Neutrophil (primary cell): ENCODE measurements around the gene GPR139.

Source experiments
- H3K27ac ChIP-seq: fragments of 200-600 bp; sonication (generic); 2 replicates; pipeline ENCODE4 v1.5.1; 2016; ENCODE audit warnings: mild to moderate bottlenecking, moderate library complexity
- H3K27me3 ChIP-seq: fragments of 200-600 bp; sonication (generic); 2 replicates; pipeline ENCODE4 v1.6.0; 2016; ENCODE audit warnings: mild to moderate bottlenecking
- H3K36me3 ChIP-seq: fragments of 200-600 bp; sonication (generic); 2 replicates; pipeline ENCODE4 v1.5.1; 2017
- H3K4me1 ChIP-seq, 2 experiments: fragments of 200-600 bp in 1 of 2; sonication (generic) in 1 of 2; 1 replicate in 1 of 2; 2 replicates in 1 of 2; pipeline versions ENCODE4 v1.5.1 to v1.6.1; 2013 to 2016; ENCODE audit warnings: low read depth in 1 of 2, low read length in 1 of 2, mild to moderate bottlenecking in 1 of 2, moderate library complexity in 1 of 2; ENCODE audit not compliant: control insufficient read depth in 1 of 2, insufficient read depth in 1 of 2
- H3K4me3 ChIP-seq, 2 experiments: fragments of 200-600 bp in 1 of 2; sonication (generic) in 1 of 2; 1 replicate in 1 of 2; 2 replicates in 1 of 2; pipeline ENCODE4 v1.5.1; 2013 to 2016; ENCODE audit warnings: low read depth in 1 of 2, low read length in 1 of 2, mild to moderate bottlenecking in 1 of 2, moderate library complexity in 1 of 2
- H3K9me3 ChIP-seq: fragments of 200-600 bp; sonication (generic); 2 replicates; pipeline ENCODE4 v1.5.1; 2016
- CTCF ChIP-seq: fragments of 200-600 bp; sonication (generic); IDR thresholded peaks from 2 replicates; pipeline ENCODE4 v1.5.1; 2016; ENCODE audit warnings: antibody characterized with exemption

GPR139 gene

DNA sequence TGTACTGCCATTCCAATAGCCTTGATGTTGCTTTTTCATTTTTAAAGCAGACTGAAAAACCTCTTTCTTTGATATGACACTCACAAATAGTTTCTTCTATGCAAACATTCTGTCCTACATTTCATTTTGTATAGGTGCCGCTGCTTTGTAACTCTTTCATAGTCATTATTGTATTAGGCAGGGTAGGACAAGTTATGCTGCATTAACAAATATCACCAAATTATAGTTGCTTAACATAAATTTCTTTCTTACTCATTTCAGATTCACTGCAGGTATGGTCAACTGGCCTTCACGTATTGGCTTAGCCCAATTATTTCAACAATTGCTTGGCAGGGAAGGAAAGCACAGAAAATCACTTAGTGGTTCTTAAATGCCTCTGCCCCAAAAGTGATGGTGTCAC is 70.8 kb downstream of the GPR139 start:
- Histone ChIP-seq H3K9me3 (no peaks in the 10 kb centered on the region), H3K27ac (no peak overlapping the region), H3K4me1 (no peaks in the 10 kb centered on the region), H3K36me3 (no peaks in the 10 kb centered on the region), H3K27me3 (no peaks in the 10 kb centered on the region), H3K4me3 (no peak overlapping the region)
- no peak for TF ChIP-seq CTCF

GRCh38 chr16:20001856-20002707 is 71.6 kb downstream of the GPR139 start:
- Histone ChIP-seq H3K4me3 (no peak overlapping the region), H3K27ac (no peak overlapping the region), H3K36me3 (no peaks in the 10 kb centered on the region), H3K9me3 (no peaks in the 10 kb centered on the region), H3K4me1 (no peaks in the 10 kb centered on the region), H3K27me3 (no peaks in the 10 kb centered on the region)
- no peak for TF ChIP-seq CTCF

- Histone ChIP-seq H3K27ac (no peak overlapping the region), H3K27me3 (no peaks in the 10 kb centered on the region), H3K36me3 (no peaks in the 10 kb centered on the region), H3K4me1 (no peaks in the 10 kb centered on the region), H3K4me3 (no peak overlapping the region), H3K9me3 (no peaks in the 10 kb centered on the region)
- TF ChIP-seq CTCF = no peak
Measured at GRCh38 chr16:19997734-19998133, 76.0 kb downstream of the GPR139 start.

DNA sequence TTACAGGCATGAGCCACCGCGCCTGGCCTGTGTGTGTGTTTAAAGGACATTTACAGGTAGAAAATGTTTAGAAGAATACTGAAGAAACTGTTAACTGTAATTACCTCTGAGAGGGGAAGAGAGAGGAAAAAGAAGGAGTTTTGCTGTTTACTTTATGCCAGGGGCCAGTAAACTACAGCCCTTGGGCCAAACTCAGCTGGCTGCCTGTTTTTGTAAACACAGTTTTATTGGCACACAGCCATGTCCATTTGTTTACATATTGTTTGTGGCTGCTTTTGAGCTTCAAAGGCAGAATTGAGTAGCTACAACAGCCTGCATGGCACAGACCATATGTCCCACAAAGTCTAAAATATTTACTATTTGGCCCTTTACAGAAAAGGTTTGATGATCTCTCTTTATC is 76.4 kb downstream of the GPR139 start:
- TF ChIP-seq CTCF = no peak

GRCh38 chr16:19994466-19995170 is 79.1 kb downstream of the GPR139 start:
- Histone ChIP-seq H3K4me1 (no peaks in the 10 kb centered on the region), H3K9me3 (no peaks in the 10 kb centered on the region), H3K4me3 (no peak overlapping the region), H3K27me3 (no peaks in the 10 kb centered on the region), H3K27ac (no peak overlapping the region), H3K36me3 (no peaks in the 10 kb centered on the region)
- no peak for TF ChIP-seq CTCF

More for the DNA sequence above, 76.4 kb downstream of the GPR139 start:
- H3K36me3 ChIP-seq = no peaks in the 10 kb centered on the region
- H3K27ac ChIP-seq = no peak overlapping the region
- H3K4me1 ChIP-seq = no peaks in the 10 kb centered on the region
- no peak overlapping the region for H3K4me3 ChIP-seq
- no peaks in the 10 kb centered on the region for H3K27me3 ChIP-seq
- H3K9me3 ChIP-seq = no peaks in the 10 kb centered on the region
